Measurements from ENCODE around the gene APOL4.

DNA sequence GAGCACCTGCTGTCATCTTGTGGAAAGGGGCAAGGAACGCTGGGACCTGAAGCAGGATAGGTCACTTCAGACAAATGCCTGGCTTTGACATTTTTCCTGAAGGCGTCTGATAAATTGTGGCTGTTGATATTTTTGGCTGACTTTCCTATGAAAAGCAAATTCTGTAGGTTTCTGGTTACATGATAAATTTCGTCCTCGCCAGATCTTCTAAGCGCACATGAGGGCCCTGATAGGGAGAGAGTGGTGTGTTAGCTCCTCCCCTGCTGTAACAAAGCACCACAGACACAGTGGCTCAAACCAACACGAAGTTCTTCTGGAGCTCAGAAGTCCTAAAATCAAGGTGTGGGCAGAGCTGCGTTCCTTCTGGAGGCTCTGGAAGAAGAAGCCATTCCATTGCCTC, 19.6 kb downstream of the APOL4 start:
- TF ChIP-seq, protein P1, sequence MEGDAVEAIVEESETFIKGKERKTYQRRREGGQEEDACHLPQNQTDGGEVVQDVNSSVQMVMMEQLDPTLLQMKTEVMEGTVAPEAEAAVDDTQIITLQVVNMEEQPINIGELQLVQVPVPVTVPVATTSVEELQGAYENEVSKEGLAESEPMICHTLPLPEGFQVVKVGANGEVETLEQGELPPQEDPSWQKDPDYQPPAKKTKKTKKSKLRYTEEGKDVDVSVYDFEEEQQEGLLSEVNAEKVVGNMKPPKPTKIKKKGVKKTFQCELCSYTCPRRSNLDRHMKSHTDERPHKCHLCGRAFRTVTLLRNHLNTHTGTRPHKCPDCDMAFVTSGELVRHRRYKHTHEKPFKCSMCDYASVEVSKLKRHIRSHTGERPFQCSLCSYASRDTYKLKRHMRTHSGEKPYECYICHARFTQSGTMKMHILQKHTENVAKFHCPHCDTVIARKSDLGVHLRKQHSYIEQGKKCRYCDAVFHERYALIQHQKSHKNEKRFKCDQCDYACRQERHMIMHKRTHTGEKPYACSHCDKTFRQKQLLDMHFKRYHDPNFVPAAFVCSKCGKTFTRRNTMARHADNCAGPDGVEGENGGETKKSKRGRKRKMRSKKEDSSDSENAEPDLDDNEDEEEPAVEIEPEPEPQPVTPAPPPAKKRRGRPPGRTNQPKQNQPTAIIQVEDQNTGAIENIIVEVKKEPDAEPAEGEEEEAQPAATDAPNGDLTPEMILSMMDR (optimal IDR thresholded peaks at IDR 0.05 in 1 of 3, IDR thresholded peaks at IDR 0.05 in 1 of 3, conservative IDR thresholded peaks at IDR 0.05 in 1 of 3; ENCODE audit: extremely low read depth in 1 of 3, insufficient read depth in 2 of 3, low read length in 3 of 3), result no peak
- TF ChIP-seq EZH2 (IDR thresholded peaks at IDR 0.05; ENCODE audit: low read length), result no peak

All from keratinocyte (primary cell).